Stimulated activated effector memory CD8-positive, alpha-beta T cell treated with anti-CD3 and anti-CD28 coated beads, Interleukin-12 subunit alpha, Interleukin-12 subunit beta, amount 100 ng/mL, for 72 hours (primary cell): ENCODE measurements around the gene GDF7.
A peak's percentile ranks its signal among the peaks of the same experiment; 100 is the strongest.

ENCODE experiments used
- ATAC-seq: fragments of 150-1000 bp; cut with Tn5 transposase; 2 replicates; pipeline ENCODE4 v1.10.0; 2021
- DNase-seq, 2 donors: peaks; one replicate each; pipeline ENCODE4 v3.0.0; 2021 to 2022; ENCODE audit warnings: low spot score in 2 of 2
- H3K27ac Mint-ChIP-seq: one replicate; pipeline ENCODE4 v1.8.0; 2022; ENCODE audit warnings: mild to moderate bottlenecking, mixed read lengths
- H3K36me3 Mint-ChIP-seq: one replicate; pipeline ENCODE4 v1.8.0; 2022; ENCODE audit warnings: mild to moderate bottlenecking, mixed read lengths
- H3K4me1 Mint-ChIP-seq: one replicate; pipeline ENCODE4 v1.8.0; 2022; ENCODE audit warnings: mixed read lengths
- H3K4me3 Mint-ChIP-seq: one replicate; pipeline ENCODE4 v1.8.0; 2022; ENCODE audit warnings: mild to moderate bottlenecking, mixed read lengths
- H3K9me3 Mint-ChIP-seq: one replicate; pipeline ENCODE4 v1.8.0; 2022; ENCODE audit warnings: mixed read lengths

The GDF7 gene

GRCh38 chr2:20648206-20648605 is 18.7 kb upstream of the GDF7 start:
- Mint-ChIP-seq H3K4me3 (no peak overlapping the region), H3K27ac (peak overlapping the region; percentile 32), H3K4me1 (peaks cover 37% of the 10 kb centered on the region), H3K9me3 (no peaks in the 10 kb centered on the region), H3K36me3 (peaks cover 12% of the 10 kb centered on the region)
- DNase-seq (no peak), ATAC-seq (no peak)

DNA sequence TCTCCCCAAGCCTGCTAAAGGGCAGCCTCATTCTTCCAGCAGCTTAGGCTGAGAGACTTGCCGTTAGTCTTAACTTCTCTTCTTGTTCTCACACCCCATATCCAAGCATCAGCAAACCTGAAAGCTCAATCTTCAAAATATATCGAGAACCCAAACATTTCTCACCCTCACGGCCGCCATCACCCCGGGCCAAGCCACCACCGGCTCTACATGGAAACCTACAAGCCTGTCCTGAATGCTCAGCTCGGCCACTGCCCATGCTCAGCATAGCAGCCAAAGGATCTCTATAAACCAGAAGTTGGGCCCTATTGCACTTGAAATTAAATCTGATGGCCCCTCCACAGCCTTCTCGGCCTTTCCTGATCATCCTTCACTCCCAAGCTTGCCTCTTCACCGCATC is 18.1 kb upstream of the GDF7 start:
- Mint-ChIP-seq H3K4me3 (no peak overlapping the region), H3K4me1 (peaks cover 37% of the 10 kb centered on the region), H3K9me3 (no peaks in the 10 kb centered on the region), H3K36me3 (peaks cover 12% of the 10 kb centered on the region), H3K27ac (peak overlapping the region; percentile 32)
- no peak for ATAC-seq
- DNase-seq, result no peak

- H3K27ac Mint-ChIP-seq, result peak overlapping the region; percentile 83
- ATAC-seq, result no peak
- H3K9me3 Mint-ChIP-seq, result no peaks in the 10 kb centered on the region
- H3K36me3 Mint-ChIP-seq, result peaks cover 11% of the 10 kb centered on the region
- H3K4me3 Mint-ChIP-seq, result peak overlapping the region; percentile 79
- DNase-seq, result no peak
- peaks cover 37% of the 10 kb centered on the region for H3K4me1 Mint-ChIP-seq
Observed at GRCh38 chr2:20649576-20649975, 17.4 kb upstream of the GDF7 start.

DNA sequence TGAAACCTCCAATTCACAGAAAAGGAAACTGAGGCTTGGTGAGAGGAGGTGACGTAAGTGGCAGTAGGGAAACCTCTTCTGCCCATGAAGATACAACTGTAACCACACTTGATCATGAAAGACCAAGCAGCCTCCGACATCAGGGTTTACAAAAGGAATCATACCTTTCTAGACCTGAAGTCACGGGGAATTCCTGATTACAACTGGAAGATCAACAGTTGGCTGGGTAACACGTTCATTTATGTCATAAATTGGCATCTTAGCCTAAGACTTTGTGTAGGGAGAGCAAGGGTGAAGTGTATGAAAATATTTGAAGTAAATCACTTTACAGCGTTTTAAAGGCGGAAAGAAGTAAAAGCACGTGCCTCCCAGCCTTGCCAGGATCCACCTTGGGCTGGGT is 17.0 kb upstream of the GDF7 start:
- Mint-ChIP-seq H3K4me1 (peaks cover 37% of the 10 kb centered on the region), H3K9me3 (no peaks in the 10 kb centered on the region), H3K4me3 (peak overlapping the region; percentile 79), H3K27ac (peak overlapping the region; percentile 83), H3K36me3 (peaks cover 7% of the 10 kb centered on the region)
- ATAC-seq (no peak), DNase-seq (no peak)

- H3K9me3 Mint-ChIP-seq, result no peaks in the 10 kb centered on the region
- peaks cover 37% of the 10 kb centered on the region for H3K4me1 Mint-ChIP-seq
- H3K4me3 Mint-ChIP-seq, result peak overlapping the region; percentile 79
- peak overlapping the region; percentile 83 for H3K27ac Mint-ChIP-seq
- ATAC-seq (peak; percentile 1), DNase-seq (no peak)
- H3K36me3 Mint-ChIP-seq, result peaks cover 6% of the 10 kb centered on the region
Observed at GRCh38 chr2:20650393-20650876, 16.5 kb upstream of the GDF7 start.

GRCh38 chr2:20650877-20651730 is 15.8 kb upstream of the GDF7 start, which contains the start of gene HS1BP3:
HS1BP3 (minus strand) TSS chr2:20651098; CDS start chr2:20651063, 35 bp downstream.
- Mint-ChIP-seq H3K9me3 (no peaks in the 10 kb centered on the region), H3K36me3 (peaks cover 6% of the 10 kb centered on the region), H3K27ac (peak within 1 kb of the TSS; percentile 83), H3K4me1 (peaks cover 37% of the 10 kb centered on the region), H3K4me3 (peak within 1 kb of the TSS; percentile 79)
- ATAC-seq (peak; percentile 95), DNase-seq (peak; percentile 92 to 99)

- peaks cover 6% of the 10 kb centered on the region for H3K36me3 Mint-ChIP-seq
- ATAC-seq, result no peak
- peak overlapping the region; percentile 83 for H3K27ac Mint-ChIP-seq
Observed at GRCh38 chr2:20651731-20652099, 15.2 kb upstream of the GDF7 start.

GRCh38 chr2:20652141-20652540 is 14.8 kb upstream of the GDF7 start:
- DNase-seq (no peak), ATAC-seq (no peak)
- peaks cover 31% of the 10 kb centered on the region for H3K4me1 Mint-ChIP-seq
- no peaks in the 10 kb centered on the region for H3K9me3 Mint-ChIP-seq
- H3K27ac Mint-ChIP-seq, result no peak overlapping the region
- peak overlapping the region; percentile 79 for H3K4me3 Mint-ChIP-seq
- H3K36me3 Mint-ChIP-seq, result peaks cover 6% of the 10 kb centered on the region

More at GRCh38 chr2:20651731-20652099, 15.2 kb upstream of the GDF7 start:
- no peak for DNase-seq
- no peaks in the 10 kb centered on the region for H3K9me3 Mint-ChIP-seq
- H3K4me1 Mint-ChIP-seq, result peaks cover 32% of the 10 kb centered on the region
- peak overlapping the region; percentile 79 for H3K4me3 Mint-ChIP-seq

GRCh38 chr2:20652673-20653575 is 14.0 kb upstream of the GDF7 start:
- Mint-ChIP-seq H3K4me3 (no peak overlapping the region), H3K4me1 (peaks cover 31% of the 10 kb centered on the region), H3K27ac (no peak overlapping the region), H3K9me3 (no peaks in the 10 kb centered on the region), H3K36me3 (peaks cover 6% of the 10 kb centered on the region)
- DNase-seq (no peak), ATAC-seq (no peak)

DNA sequence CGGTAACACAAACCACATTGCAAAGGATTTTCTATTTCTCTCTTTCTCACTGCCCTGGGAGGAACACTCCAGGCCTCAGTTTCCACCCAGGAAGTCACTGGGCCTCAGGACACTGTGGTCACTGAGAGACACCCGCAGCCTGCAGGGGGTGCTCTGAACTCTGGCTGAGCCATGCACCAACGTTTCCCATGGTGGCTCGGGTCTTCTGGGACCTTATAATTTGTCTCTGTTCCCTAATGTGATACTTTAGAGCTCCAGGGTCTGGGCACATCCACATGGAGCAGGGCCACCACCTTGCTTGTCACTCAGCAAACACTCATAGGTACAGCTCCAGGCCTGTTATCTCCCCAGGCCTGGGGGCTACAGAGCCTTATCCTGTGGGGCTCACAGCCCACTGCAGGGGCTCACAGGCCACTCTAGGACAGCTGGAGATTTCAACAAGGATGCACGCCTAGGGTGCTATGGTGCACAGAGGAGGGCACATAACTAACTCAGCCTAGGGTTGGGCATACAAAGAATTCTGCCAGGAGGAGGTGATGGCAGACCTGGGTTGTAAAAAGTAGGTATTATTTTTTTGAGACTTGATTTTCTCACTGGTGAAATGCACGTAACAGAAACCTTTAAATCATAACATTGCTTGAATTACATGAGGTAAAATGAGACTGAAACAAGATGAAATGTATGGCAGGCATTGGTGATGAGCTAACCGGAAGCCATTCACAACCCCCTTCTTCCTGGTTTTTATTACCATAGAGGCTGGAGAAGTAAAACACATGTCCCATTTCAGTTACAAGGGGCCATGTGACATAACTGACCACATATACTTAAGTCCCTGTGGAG is 13.0 kb upstream of the GDF7 start:
- Mint-ChIP-seq H3K27ac (no peak overlapping the region), H3K4me1 (peaks cover 22% of the 10 kb centered on the region), H3K9me3 (no peaks in the 10 kb centered on the region), H3K4me3 (no peak overlapping the region), H3K36me3 (peaks cover 6% of the 10 kb centered on the region)
- DNase-seq (no peak), ATAC-seq (no peak)

- no peaks in the 10 kb centered on the region for H3K9me3 Mint-ChIP-seq
- peaks cover 6% of the 10 kb centered on the region for H3K36me3 Mint-ChIP-seq
- no peak overlapping the region for H3K4me3 Mint-ChIP-seq
- peaks cover 16% of the 10 kb centered on the region for H3K4me1 Mint-ChIP-seq
- no peak for ATAC-seq
- no peak for DNase-seq
- H3K27ac Mint-ChIP-seq, result no peak overlapping the region
Observed at GRCh38 chr2:20654535-20654813, 12.5 kb upstream of the GDF7 start.

- peak; percentile 27 for ATAC-seq
- no peak overlapping the region for H3K4me3 Mint-ChIP-seq
- no peak for DNase-seq
- peaks cover under 1% of the 10 kb centered on the region for H3K4me1 Mint-ChIP-seq
- H3K27ac Mint-ChIP-seq, result no peak overlapping the region
- H3K36me3 Mint-ChIP-seq, result peaks cover under 1% of the 10 kb centered on the region
- H3K9me3 Mint-ChIP-seq, result no peaks in the 10 kb centered on the region
Observed at GRCh38 chr2:20656561-20656960, 10.4 kb upstream of the GDF7 start.

DNA sequence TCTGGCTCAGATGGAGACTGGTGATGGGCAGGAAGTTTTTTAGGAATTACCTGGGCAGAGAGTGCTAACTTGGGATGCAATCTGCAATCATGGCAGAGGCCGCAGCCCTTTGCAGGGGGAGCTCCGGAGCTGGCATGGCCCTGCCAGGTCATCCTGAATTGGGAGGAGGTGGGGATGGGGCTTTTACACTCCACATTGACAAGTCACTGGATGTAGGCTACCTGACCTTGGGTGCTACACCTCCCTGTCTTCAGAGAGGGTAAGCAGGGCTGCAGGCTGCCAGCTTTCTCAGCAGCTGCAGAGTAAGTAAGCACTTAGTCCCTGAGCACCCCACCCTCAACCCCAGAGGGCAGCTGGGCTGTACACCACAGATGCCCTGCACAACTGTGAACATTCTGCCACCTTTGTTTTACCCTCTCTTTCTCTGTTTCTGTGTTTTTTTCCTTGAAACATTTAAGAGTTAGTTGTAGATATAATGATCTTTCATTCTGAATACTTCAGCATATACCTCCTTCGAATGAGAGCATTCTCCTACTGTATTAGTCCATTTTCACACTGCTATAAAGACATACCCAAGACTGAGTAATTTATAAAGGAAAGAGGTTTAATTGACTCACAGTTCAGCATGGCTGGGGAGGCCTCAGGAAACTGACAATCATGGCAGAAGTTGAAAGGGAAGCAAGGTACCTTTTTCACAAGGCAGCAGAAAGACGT is 9.3 kb upstream of the GDF7 start:
- no peak overlapping the region for H3K27ac Mint-ChIP-seq
- no peak for DNase-seq
- H3K4me3 Mint-ChIP-seq, result no peak overlapping the region
- peak; percentile 27 for ATAC-seq
- no peaks in the 10 kb centered on the region for H3K9me3 Mint-ChIP-seq
- no peaks in the 10 kb centered on the region for H3K36me3 Mint-ChIP-seq
- peaks cover 6% of the 10 kb centered on the region for H3K4me1 Mint-ChIP-seq
